Fibroblast of lung (primary cell): Measurements from ENCODE around the gene QRICH2.

Source experiments
- CTCF ChIP-seq, 2 donors: IDR thresholded peaks in 1 of 2; conservative IDR thresholded peaks in 1 of 2; 1 replicate in 1 of 2; 2 replicates in 1 of 2; pipeline ENCODE4 v1.5.1; 2011 to 2012; ENCODE audit warnings: low read length in 2 of 2, control low read depth in 1 of 2, inconsistent platforms in 1 of 2, low read depth in 1 of 2, mild to moderate bottlenecking in 1 of 2
- EZH2 ChIP-seq: IDR thresholded peaks from 2 replicates; pipeline ENCODE4 v1.5.1; 2012; ENCODE audit warnings: low read length, control low read depth, mild to moderate bottlenecking; ENCODE audit errors: missing control alignments

- TF ChIP-seq CTCF (conservative IDR thresholded peaks at IDR 0.05 in 1 of 2, IDR thresholded peaks at IDR 0.05 in 1 of 2; ENCODE audit: low read depth in 1 of 2, low read length in 2 of 2) (no peak), EZH2 (no peak)
These were observed 6.5 kb upstream of the QRICH2 start for GRCh38 chr17:76314392-76315227.
